Endodermal cell (in vitro differentiated cells): ENCODE data around the gene DYNC1LI2. TPM values are rescaled to one million over a fixed set of nuclear protein-coding genes. Genes with fewer than 3 reads are reported as not detected.

Experiments used
- DNase-seq: peaks from one replicate; pipeline ENCODE4 v3.0.0-alpha.2; 2017
- H3K27ac ChIP-seq: 2 replicates; pipeline ENCODE4 v1.5.1; 2013; ENCODE audit warnings: mild to moderate bottlenecking, low read depth, low read length, moderate library complexity
- H3K27me3 ChIP-seq: 2 replicates; pipeline ENCODE4 v1.6.1; 2013; ENCODE audit warnings: mild to moderate bottlenecking, low read length, moderate library complexity; ENCODE audit not compliant: insufficient read depth, control insufficient read depth, poor library complexity, severe bottlenecking
- H3K36me3 ChIP-seq: 2 replicates; pipeline ENCODE4 v1.7.0; 2013; ENCODE audit warnings: mild to moderate bottlenecking, low read length, moderate library complexity; ENCODE audit not compliant: control insufficient read depth, insufficient read depth
- H3K4me1 ChIP-seq: one replicate; pipeline ENCODE4 v1.7.0; 2013; ENCODE audit warnings: low read length; ENCODE audit not compliant: control insufficient read depth, insufficient read depth
- H3K4me3 ChIP-seq: 2 replicates; pipeline ENCODE4 v1.5.1; 2013; ENCODE audit warnings: mild to moderate bottlenecking, low read length, moderate library complexity
- H3K9ac ChIP-seq: 2 replicates; pipeline ENCODE4 v1.6.1; 2013; ENCODE audit warnings: mild to moderate bottlenecking, low read length, moderate library complexity; ENCODE audit not compliant: poor library complexity, severe bottlenecking; ENCODE audit errors: extremely low read depth
- H3K9me3 ChIP-seq: 2 replicates; pipeline ENCODE4 v1.6.1; 2013; ENCODE audit warnings: mild to moderate bottlenecking, low read length, moderate library complexity; ENCODE audit not compliant: control insufficient read depth
- H3K27ac Mint-ChIP-seq: 2 replicates; pipeline ENCODE4 v1.8.0; 2020; ENCODE audit warnings: mixed read lengths
- H3K27me3 Mint-ChIP-seq: 2 replicates; pipeline ENCODE4 v1.8.0; 2021; ENCODE audit warnings: mild to moderate bottlenecking, mixed read lengths; ENCODE audit not compliant: insufficient read depth
- H3K36me3 Mint-ChIP-seq: 2 replicates; pipeline ENCODE4 v1.8.0; 2020; ENCODE audit warnings: low read depth, mixed read lengths
- H3K4me1 Mint-ChIP-seq: 2 replicates; pipeline ENCODE4 v1.8.0; 2020; ENCODE audit warnings: mixed read lengths
- H3K4me3 Mint-ChIP-seq: 2 replicates; pipeline ENCODE4 v1.8.0; 2020; ENCODE audit warnings: mild to moderate bottlenecking, moderate library complexity, mixed read lengths
- H3K9me3 Mint-ChIP-seq: 2 replicates; pipeline ENCODE4 v1.8.0; 2020; ENCODE audit warnings: mild to moderate bottlenecking, mixed read lengths
- CTCF ChIP-seq: fragments of 200-600 bp; sonication (generic); conservative IDR thresholded peaks from 2 replicates; pipeline ENCODE4 v1.5.0; 2021; ENCODE audit warnings: antibody characterized with exemption, mild to moderate bottlenecking
- WGBS, 2 experiments: methylation state at CpG; one replicate each; pipeline versions ENCODE4 v1.1.5 to v1.1.7; 2013; ENCODE audit warnings: missing lambda C conversion rate in 2 of 2, mixed read lengths in 1 of 2; ENCODE audit not compliant: insufficient coverage in 1 of 2, insufficient read length in 1 of 2; 5-methylcytosine and 5-hydroxymethylcytosine counted together
- total RNA-seq, 2 donors: library from RNA; stranded (reverse); fragmentation: NEBNext Ultra II Directional in 1 of 2; extraction: Animal tissue kit (Norgen Biotek cat#: 25700) in 1 of 2; gene quantifications; 2 replicates in 1 of 2; 3 replicates in 1 of 2; pipeline ENCODE4 v1.2.1, GENCODE V29; 2021

DYNC1LI2 gene
- total RNA-seq, 2 donors from 2014 or later = 89.5 to 95.9 TPM

GRCh38 chr16:66741950-66742808 is 9.2 kb downstream of the DYNC1LI2 start:
- H3K27me3 Mint-ChIP-seq = no peaks in the 10 kb centered on the region
- WGBS, 2 experiments = 89 to 94% methylated on average over 10 of the region's 10 CpGs
- no peaks in the 10 kb centered on the region for H3K27me3 ChIP-seq
- H3K27ac ChIP-seq = peak overlapping the region; percentile 7
- peaks cover 64% of the 10 kb centered on the region for H3K36me3 Mint-ChIP-seq
- H3K4me1 Mint-ChIP-seq = peaks cover 5% of the 10 kb centered on the region
- H3K4me3 ChIP-seq = no peak overlapping the region
- no peaks in the 10 kb centered on the region for H3K9me3 ChIP-seq
- no peak overlapping the region for H3K9ac ChIP-seq
- H3K27ac Mint-ChIP-seq = peak overlapping the region; percentile 13
- H3K4me1 ChIP-seq = no peaks in the 10 kb centered on the region
- H3K4me3 Mint-ChIP-seq = no peak overlapping the region
- TF ChIP-seq CTCF = no peak
- no peak for DNase-seq
- no peaks in the 10 kb centered on the region for H3K9me3 Mint-ChIP-seq
- peaks cover 91% of the 10 kb centered on the region for H3K36me3 ChIP-seq

- no peak overlapping the region for H3K9ac ChIP-seq
Measured at GRCh38 chr16:66741169-66741900, 10.1 kb downstream of the DYNC1LI2 start.

GRCh38 chr16:66740533-66740932 is 10.9 kb downstream of the DYNC1LI2 start:
- Histone ChIP-seq H3K4me1 (no peaks in the 10 kb centered on the region), H3K36me3 (peaks cover 92% of the 10 kb centered on the region), H3K4me3 (no peak overlapping the region), H3K9ac (no peak overlapping the region), H3K27me3 (no peaks in the 10 kb centered on the region), H3K9me3 (no peaks in the 10 kb centered on the region), H3K27ac (peak overlapping the region; percentile 52)
- WGBS, 2 experiments = 85% methylated on average over 2 of the region's 2 CpGs; no CpG with 5 or more reads in 1 of the 2 experiments
- peaks cover 68% of the 10 kb centered on the region for H3K36me3 Mint-ChIP-seq
- TF ChIP-seq CTCF = no peak
- no peak overlapping the region for H3K4me3 Mint-ChIP-seq
- no peaks in the 10 kb centered on the region for H3K27me3 Mint-ChIP-seq
- no peak for DNase-seq
- H3K4me1 Mint-ChIP-seq = peaks cover 5% of the 10 kb centered on the region
- H3K9me3 Mint-ChIP-seq = no peaks in the 10 kb centered on the region
- H3K27ac Mint-ChIP-seq = peak overlapping the region; percentile 49

More at GRCh38 chr16:66741169-66741900, 10.1 kb downstream of the DYNC1LI2 start:
- DNase-seq = no peak
- no peaks in the 10 kb centered on the region for H3K9me3 ChIP-seq
- H3K4me1 Mint-ChIP-seq = peaks cover 5% of the 10 kb centered on the region
- no peaks in the 10 kb centered on the region for H3K9me3 Mint-ChIP-seq
- no peak overlapping the region for H3K4me3 Mint-ChIP-seq
- H3K36me3 ChIP-seq = peaks cover 91% of the 10 kb centered on the region
- peaks cover 65% of the 10 kb centered on the region for H3K36me3 Mint-ChIP-seq
- no peaks in the 10 kb centered on the region for H3K4me1 ChIP-seq
- H3K27ac Mint-ChIP-seq = no peak overlapping the region
- no peak for TF ChIP-seq CTCF
- peak overlapping the region; percentile 52 for H3K27ac ChIP-seq
- WGBS, 2 experiments = 89 to 91% methylated on average over 8 to 10 of the region's 10 CpGs
- H3K27me3 ChIP-seq = no peaks in the 10 kb centered on the region
- H3K27me3 Mint-ChIP-seq = no peaks in the 10 kb centered on the region
- no peak overlapping the region for H3K4me3 ChIP-seq
